NAMALWA (cell line): Measurements from ENCODE around the gene CDH13.

Source experiments
- DNase-seq: peaks from one replicate; pipeline ENCODE4 v3.0.0-alpha.2; 2015; ENCODE audit warnings: low spot score

The CDH13 gene

DNA sequence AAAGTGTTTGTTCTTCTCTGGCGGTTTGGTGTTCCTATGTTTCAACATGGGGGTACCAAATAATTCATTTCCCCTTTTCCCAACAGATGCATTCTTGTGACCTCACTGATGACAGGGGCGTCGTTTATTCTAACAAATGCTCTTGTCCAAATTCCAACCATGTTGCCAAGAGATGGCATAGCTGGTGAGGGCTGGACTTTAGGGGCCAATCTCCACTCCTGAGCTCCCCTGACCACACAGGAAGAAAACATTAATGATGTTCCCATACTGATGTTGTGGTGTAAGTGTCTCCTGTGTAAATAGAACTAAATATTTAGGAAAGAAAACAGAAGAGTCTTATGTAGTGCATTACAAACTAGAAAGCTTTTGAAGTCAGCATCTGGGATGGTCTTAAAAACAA is 431.6 kb downstream of the CDH13 start:
- no peak for DNase-seq

DNA sequence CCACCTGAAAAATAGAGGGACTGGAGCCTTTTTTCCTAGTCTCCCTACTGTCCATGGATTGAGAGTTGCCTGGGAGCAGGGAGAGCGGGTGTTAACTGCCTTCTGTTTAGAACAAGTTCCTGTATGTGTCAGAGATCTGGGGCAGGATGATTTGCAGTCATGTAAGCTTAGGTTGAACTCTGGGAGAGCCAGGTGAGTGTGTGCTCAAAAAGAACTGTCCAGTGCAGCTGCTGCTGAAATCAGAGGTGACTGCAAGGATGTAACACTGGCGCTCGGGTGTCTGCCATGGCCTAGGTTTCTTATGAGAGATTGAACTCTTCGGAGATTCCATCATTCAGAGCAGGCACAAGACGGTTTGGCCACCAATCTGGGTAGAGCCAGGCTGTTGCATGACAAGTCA is 432.5 kb downstream of the CDH13 start:
- DNase-seq: no peak

DNA sequence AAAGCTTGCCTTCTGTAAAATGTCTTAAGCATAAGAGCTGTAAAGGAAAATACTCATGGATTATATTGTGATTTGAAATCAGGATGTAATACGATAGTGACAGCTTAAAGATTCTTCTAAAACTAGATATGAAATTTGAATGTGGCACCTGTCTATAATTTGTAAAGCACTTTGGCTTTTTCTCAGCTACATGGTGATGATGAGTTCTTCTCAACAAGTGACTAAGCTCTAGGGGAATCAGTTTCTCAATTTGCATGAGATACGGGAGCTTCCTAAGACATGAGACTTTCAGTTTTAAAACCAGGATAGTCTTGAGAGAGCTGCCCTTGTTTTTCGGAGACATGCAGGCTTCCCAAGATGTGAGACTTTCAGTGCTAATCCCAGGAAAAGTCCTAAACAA is 439.2 kb downstream of the CDH13 start:
- no peak for DNase-seq

DNA sequence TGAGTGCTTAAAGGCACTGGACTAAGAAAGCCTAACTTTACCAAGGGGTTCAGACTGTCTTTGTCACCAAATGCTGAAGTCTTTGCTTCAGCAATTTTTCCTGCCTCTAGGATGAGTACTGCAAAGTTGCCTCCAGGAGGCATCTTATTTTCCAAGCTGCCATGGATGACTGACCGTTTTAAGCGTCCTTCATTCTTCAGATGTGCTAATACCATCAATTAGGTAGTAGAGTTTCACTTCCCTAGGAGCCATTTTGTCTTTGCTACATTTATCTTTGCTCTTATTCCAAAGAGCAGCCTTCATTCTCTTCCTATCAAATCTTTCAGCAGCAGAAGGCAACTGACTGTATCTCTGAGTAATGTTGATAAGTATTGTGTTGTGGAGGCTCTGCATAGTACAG is 440.1 kb downstream of the CDH13 start:
- no peak for DNase-seq

DNA sequence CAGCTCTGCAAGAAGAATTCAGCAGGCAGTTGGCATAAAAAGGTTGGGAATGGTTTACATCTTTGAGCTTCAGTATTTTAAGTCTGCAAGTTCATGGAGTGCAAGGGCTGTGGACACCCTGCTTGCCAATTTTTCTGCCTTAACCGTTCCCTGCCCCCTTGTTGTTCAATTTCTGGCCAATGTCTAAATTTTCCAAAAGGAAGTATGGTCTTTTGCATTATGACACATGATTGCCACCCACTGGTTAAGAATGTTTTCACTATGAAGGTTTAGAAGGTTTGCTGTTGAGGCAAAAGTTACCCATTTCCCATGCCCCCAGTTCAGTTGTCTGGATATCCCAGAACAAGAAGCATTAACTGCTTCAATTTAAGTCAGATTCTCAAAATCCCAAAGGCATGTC is 441.9 kb downstream of the CDH13 start:
- DNase-seq: no peak

DNA sequence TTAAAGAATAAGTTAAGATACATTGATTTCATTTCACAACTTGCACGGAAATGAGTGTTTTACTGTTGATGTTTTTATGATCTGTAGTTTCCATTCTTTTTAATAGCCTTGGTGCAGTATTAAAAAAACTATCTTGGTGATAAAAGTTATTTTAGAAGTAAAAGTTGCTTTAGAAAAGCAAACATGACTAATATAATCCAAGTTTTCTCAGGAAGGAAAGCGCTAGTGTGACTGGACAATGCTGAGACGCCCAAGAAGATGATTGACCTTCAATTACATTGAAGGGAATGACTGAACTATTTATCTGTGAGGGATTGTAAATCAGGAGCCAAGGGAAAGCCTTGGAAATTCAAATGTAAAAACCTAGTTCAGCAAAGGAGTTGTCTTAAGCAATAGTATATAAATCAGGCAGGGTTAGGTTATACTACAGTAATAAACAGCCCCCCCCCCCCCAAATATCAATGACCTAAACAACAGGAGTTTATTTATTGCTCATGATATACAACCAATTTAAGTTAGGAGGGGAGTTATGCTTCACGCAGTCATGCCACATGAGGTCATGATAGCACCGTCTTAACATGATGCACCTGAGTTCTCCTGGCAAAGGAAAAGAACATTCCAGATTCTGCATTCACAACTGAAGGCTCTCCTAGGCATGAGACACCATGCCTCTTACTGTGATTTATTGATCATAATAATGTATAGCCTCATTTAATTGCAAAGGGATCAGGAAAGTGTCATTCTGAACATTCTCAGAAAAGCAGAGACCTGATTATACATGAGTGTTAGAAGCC is 443.8 kb downstream of the CDH13 start:
- no peak for DNase-seq

DNA sequence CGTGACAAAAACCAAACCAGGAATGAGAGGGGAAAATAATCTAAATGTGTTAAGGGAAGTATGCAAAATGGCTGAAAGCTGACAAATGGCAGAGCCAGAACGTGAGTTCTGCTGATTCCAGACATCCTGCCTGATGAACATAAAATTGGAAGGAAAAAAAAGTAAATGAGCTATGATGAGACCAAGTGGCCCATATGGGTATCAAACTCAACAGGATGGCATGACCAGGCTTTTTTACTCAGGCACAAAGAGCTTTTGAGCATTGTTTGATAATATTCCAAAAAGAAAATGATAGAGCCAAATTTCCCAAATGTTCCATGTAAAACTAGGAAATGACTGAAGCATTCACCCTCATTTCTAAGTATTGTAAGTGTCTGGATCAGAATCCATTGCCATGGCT is 449.2 kb downstream of the CDH13 start:
- DNase-seq: no peak

DNA sequence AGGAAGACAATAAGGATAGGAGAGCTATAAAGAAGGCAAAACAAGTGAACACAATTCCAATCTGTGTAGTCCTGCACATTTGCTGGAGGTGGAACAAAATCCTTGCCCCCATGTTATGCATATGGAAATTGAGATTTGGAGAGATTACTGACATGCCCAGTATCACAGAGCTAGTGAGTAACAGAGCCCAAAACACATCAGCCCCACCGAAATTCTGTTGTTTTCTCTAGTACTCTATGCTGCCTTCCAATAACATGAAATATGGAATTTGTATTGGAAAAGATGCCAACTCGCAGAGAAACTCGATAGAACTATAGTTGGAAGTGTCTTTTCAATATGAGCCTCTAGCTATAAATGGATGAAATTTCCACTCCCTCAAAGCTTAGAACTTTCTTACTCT is 456.6 kb downstream of the CDH13 start:
- no peak for DNase-seq

DNA sequence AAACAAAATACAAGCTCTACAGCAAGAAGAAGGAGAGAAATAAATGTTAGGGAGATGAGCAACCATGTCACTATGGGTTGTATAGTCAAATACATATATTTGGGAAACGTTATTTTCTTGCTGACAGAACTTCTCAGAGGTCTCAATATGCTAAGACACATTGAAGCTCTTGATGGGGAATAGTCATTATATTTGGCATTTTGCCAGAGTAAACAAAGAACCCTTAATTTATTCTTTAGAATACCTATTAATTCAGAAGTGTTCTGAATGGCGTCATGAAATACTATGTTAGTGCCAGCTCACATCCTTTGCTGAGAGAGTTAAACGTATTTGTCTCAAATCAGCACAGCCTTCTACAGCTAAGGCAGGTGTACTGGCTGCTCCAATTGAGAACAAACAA is 458.9 kb downstream of the CDH13 start:
- DNase-seq: no peak

DNA sequence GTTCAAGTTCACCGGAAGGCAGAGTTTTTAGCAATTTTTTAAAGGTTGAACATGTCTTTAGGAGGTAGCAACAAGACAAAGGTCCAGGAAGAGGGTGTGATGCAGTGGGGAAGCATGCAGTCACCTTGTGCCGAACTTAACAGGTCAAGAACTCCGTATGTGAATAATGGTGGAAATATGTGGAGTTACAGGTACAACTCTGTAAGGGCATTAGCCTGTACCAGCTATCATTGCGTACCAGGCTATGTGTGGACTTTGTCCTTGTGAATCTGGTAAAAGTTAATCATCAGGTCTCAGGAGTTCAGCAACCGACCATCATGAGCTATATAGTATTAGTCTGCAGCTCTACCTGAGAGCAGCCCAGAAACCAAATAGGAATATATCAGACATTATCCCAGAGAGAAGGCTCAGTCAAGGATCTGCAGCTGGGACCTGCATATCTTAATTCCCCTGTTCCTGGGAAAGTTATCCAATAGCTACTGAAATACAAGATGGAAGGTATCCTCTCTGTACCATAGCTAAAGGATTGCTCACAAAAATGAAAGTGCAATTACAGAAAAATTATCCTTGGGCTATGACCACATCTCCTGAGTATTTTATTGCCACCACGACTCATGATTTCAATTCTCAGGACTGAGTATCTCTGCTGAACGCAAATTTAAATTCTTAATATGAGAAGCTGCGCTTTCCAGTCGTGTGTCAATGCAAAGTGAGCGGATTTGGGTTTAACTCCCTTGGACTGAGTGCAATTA is 469.3 kb downstream of the CDH13 start:
- no peak for DNase-seq

DNA sequence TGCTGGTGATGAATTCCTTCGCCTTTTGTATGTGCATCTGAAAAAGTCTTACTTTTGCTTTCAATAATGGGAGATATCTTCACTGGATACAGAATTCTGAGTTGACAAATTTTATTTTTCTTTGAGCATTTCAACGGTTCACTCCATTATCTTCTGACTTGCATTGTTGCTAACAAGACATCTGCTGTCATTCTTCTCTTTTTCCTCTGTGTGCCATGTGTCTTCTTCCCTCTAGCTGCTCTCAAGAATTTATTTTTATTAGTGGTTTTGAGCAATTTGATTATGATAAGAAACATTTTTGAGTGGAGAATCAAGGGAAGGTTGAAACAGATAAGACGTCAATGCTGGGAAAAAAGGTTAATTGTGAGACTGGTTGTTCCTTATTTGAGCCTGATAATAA is 471.8 kb downstream of the CDH13 start:
- DNase-seq: no peak

DNA sequence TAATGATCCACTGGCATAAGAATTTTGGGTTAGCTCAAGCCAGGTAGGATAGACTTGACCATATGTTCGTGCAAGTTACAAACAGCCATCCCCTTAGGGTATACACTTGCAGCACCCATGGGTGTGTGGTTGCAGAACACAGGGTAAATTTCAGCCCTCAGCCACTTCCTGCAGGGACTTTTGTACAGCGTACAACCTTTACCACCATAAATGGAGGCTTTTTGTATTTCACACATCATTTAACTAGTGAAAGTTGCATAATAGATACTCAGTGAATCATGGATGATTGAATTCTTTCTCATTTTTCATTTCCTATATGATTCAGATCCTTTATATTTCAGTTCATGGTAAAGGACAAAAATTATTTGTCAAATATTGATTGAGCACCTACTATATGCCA is 473.9 kb downstream of the CDH13 start:
- no peak for DNase-seq

DNA sequence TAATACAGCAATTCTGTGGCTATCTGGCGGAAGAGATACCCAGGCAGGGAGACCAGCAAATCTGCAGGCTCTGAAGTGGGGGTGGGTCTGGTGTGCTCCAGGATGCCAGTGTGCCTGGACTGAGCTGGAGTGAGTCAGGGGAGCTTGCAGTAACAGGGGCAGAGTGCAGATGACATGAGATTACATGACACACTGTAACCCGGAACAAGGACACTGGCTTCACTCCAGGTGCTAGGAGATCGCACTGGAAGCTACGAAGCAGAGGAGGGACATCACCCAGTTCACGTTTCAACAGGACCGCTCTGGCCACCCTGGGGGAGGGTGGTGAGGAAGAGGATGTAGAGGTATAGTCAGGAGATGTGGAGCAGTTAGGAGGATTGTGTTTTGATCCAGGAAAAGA is 475.6 kb downstream of the CDH13 start:
- DNase-seq: no peak

DNA sequence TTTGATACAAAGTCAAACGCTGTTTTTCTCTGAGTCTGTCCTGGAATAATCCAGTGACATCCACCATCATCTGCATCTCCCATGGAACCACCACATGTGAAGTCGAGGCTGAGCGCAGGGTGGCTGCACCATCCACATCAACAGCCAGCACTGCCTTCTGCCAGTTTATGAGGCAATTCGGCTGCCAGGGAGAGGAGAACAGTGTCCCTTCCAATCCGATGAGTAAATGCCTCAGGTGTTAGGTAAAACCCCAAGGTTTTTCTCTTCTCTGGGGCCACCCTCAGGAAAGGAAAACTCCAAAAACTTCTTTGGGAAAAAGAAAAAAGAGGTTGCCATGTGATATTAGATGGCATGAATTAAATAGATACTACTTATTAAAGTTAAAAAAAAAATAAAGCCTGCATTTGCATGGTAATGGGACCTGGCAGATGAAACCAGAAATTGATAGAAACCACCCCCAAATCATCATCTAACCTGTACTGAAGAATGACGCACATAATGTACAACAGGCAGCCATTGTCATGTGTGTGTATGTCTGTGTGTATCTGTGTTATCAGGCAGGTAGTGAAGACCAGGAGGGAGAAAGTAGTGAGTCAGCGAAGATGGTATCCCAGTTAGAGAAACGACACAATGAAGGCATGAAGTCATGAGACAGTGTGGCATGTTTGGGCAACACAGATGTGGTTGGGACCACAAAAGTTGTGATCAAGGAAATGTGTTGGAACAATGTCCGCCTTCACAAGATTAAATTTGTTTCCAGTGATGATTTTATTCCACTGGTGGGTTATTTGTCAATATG is 478.7 kb downstream of the CDH13 start:
- no peak for DNase-seq

DNA sequence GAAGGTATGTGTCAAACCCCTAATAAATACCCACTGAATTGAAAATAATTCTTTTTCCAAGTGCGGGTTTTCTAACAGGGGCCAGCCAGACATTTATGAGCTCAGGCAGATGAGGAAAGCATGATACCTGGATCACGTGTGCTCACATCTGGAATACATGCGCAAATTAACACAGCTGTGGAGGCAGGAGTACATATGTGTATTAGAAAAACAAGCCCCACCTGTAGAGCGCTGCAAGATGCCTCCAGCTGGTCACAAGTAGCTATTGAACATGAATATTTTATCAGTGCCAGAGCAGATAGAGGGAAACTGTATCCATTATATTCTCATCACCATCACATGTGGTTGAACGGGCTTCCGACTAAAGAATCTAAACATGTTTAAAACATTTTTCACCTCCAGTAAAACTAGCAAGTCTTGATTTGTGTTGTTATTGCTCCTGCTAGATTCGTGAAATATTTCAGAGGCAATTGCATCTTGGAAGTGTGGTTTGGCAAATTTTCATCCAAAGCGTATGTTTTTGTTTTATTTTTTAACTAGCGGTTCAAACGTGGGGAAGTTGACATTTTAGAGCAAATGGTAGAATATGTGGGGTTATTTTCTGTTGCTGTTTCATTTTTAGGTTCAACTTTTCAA is 482.8 kb downstream of the CDH13 start:
- no peak for DNase-seq

DNA sequence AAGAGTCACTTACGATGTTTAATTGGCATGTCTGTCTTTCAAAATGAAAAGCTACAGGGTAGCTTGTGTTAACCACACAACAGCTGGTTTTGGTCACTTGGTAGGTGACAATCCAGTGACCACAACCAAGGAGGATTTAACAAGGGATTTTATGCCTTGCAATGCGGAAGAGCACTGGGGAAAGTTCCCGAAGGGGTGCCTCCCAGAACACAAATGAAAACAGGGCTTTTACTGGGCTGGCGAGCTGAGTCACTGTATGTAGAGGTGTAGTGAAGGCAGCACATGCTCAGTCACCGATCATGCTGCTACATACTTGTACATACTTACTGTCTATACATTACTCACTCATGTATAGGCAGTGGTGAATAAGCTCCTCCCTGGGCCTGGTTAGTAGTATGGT is 483.5 kb downstream of the CDH13 start:
- no peak for DNase-seq

DNA sequence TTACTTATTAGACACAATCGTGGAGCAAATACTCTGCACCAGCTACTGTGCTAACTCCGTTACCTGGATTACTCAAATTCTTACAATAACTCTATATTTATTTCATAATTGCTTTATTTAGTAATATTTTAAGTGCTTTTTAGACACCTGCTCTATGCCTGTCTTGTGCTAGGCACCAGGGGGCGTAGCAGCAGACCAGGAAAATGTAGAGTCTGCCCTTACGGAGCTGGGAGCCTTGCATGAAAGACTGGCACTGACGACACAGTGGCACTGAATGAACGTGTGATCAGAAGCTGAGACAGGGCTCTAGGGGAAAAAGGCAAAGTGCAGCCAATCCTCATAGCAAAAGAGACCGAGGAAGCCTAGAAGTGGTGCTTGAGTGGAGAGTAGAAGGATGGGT is 486.5 kb downstream of the CDH13 start:
- DNase-seq: peak; percentile 57

DNA sequence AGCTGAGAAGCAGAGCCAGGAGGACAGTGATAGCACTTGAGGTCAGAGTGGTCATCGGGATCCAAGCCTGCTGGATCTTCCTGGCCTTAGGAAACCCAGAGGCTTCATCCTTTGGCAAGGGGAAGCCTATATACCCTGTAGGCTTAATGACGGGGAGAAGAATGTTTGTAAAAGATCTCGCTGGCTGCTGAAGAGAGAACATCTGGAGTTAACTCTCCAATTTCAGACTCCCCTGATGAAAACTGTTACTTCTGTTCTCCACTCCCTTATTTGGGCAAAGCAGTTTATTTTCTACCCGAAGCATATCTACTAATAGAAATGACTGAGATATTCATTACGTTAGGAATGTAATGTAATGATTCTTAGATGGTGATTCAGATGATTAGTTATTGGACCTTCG is 487.0 kb downstream of the CDH13 start:
- no peak for DNase-seq

DNA sequence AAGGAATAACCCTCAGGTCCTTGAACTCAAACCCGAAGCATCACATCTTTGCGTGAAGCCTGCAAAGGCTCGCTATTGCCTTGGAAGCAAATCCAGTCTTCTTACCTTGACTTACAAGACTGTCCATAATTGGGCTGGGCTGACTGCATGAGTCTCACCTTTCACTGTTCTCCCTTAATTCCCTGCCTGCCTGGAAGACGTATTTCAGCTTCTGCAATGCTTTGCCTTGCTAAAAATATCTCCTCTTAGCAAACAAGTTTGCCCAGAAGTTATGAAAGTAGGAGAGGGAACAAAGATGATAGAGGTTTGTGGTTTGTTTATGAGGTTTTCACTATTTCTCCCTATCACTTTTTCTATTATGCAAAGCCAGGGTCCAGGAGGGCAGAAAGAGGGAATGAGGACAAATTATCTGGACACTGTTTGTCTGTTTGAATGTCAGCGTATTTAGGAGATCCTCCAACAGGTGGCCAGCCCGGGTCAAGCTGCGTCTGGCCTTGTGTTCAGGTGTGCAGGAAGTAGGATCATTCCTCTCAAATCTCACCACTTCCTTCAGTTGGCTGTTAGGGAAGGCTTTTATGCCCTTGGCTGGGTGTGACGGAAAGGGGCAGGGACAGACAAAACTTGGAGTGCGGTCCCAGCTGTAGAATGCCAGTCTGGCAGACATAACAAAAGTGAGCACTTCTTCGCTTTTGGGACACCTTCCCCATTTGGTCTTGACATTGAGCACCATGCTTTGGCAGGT is 488.9 kb downstream of the CDH13 start:
- no peak for DNase-seq

DNA sequence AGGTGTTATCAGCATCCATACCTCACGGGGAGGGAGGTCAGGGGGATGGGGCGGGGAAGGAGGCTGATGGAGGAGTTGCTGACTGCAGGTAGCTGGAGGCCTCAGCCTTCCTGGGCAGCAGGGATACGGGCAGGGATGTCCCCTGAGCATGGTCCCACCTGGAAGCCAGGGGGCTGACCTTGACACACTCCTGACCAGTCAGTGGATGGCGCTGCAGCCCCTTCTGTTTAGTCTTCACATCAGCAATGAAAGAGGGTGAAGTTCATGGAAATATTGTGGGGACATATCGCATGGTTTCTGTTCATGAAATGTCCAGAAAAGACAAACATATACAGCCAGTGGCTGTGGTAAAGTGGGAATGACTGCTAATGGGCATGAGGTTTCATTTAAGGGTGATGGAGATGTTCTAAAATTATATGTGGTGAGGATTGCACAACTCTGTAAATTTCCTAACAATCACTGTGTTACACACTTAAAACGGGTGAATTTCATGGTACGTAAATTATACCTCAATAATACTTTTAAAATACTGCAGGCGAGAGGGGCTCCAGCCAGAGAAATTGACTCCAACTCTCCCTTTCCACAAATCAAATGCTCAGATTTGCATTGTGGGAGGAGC is 489.6 kb downstream of the CDH13 start:
- no peak for DNase-seq

DNA sequence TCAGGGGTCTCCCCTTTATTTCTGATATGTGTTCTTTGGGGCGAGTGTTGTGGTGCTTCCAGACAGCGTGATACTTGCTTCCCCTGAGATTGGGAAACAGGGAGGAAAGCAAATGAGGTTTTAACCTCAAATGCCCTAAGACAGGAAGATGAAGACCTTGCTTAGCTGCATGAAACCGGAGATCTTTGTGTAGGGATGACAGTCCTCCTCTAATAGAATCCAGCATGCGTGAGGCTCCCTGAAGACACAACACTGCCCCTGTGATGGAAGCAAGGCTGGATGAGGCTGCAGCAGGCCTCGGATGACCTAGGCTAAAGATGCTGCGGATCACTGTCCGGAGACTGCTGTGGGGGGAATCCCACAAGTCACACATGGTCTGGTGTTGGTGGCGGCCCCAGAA is 491.0 kb downstream of the CDH13 start:
- no peak for DNase-seq
